ENCODE results near the gene UXS1.
"Not testable (repeated sequence)": the region's sequence is repeated elsewhere in the genome, so short reads cannot be mapped to it uniquely, and the experiment has no call there.

The UXS1 gene

DNA sequence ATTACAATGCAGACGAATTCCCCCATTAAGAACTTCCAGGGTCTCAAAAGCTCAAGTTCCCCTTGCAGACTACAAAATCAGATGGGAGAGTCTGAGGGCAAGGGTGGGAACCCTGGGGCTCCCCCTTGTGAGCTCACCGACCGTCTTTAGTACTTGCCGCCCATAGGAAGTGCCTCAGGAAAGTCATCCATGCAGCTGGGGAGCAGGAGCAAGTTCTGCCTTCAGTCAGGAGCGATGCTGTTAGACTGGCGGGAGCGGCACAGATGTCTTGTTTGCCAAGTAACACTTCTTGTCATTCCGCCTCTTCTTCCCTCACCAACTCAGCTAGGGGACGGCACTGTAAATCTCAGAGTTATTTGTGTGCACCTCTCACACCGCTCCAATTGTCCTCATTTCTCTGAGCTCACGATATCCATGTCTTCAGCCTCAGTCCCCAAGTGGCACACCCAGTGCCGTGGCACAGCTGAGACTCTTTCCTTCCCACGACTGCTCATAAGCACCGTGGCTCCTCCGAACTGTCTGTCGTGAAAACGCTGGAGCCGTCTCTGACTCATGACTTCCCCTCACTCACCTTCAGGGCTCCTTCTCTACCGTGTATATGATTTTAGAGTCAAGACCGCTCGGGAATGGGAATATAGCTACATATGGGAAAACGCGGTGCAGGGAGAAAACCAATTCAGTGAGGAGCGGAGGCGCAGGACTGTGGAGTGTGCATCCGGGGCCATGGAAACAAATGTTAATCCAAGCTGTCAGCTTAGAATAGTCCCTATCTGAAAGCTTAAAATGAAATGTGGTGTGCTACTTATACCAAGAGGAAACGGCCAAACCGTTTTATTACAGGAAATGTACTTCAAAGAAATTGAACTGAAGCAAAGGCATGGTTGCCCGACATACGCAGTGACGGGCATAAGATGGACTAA lies 34.0 kb downstream of the UXS1 start:
- no peak for DNase-seq

GRCh38 chr2:106158871-106159270 lies 35.2 kb downstream of the UXS1 start:
- no peak for DNase-seq

DNA sequence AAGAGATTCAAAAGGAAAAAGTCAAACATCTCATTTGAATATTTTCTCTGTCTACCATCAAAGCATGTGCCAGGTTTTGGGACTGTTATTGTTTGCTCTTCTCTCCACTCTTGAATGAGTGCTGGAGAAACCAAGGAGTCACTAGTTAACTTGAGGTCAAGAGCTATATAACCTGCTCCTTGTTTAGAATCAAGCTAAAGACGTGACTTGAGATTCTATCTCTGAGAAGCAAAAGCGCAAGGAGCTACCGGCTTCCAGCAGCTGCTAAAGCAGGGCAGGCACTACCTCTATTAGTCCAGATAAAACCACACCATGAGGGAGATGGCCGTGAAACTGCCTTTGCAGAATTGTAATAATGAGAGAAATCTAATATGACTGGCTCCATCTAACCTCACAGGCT lies 36.0 kb downstream of the UXS1 start:
- no peak for DNase-seq

- no peak for DNase-seq
Measured at GRCh38 chr2:106157416-106157815, 36.7 kb downstream of the UXS1 start.

DNA sequence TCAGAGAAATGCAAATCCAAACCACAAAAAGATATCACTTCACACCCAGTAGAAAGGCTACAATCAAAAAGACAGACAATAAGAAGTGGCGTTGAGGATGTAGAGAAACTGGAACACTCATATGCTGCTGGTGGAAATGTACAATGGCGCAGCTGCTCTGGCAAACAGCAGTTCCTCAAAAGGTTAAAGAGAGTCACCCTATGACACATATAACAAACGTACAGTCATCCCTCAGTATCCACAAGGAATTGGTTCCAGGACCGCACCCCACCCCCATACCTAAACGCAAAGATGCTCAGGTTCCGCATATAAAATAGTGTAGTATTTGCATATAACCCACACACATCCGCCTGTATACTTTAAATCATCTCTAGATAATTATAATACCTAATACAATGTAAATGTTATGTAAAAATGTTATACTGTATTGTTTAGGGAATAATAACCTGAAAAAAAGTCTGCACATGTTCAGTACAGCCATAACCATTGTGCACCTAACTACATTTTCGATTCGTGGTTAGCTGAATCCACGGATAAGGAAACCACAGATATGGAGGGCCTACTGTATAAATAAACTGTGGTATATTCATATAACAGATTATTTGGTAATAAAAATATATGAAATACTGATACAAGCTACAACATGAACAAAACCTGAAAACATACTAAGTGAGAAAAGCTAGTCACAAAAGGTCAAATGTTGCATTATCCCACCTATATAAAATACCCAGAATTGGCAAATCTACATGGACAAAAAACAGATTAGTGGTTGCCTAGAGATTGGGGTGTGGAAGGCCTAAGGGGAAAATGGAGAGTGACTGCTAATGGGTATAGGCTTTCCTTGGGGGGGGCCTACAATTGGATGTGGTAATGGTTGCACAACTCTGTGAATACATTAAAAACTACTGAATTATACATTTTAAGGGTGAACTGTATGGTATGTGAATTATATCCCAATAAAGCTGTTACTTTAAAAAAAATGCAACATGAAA lies 37.5 kb downstream of the UXS1 start:
- DNase-seq: no peak

DNA sequence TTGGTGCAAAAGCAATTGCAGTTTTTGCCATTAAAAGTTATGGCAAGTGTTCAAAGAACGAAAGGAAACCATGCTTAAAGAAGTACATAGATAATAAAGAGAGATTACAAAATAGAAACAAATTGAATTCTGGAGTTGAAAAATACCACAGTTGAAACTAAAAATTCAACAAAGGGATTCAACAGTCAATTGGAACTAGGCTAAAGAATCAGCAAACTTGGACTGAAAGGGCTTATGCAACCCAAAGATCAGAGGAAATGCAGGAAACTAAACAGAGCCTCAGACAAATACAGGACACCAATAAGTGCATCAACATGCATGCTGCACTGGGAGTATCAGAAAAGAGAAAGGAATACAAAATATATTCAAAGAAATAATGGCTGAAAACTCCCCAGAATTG lies 40.3 kb downstream of the UXS1 start:
- no peak for DNase-seq

DNA sequence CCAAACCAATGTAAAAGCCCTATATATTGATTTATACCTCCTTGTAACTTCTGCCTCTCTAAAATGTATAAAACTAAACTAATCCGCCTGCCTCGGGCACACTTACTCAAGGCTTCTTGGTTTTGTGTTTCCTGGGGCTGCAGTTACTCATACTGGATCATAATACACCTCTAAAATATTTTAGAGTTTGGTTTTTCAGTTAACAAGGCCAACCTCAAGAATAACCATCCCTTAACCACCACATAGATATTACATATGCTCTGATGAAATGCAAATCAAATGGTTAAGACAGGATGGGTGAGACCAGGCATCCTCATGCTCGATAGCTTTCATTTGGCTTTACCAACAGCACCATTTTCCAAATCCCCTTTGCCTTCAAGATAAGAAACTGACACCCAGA lies 46.4 kb downstream of the UXS1 start:
- no peak for DNase-seq

DNA sequence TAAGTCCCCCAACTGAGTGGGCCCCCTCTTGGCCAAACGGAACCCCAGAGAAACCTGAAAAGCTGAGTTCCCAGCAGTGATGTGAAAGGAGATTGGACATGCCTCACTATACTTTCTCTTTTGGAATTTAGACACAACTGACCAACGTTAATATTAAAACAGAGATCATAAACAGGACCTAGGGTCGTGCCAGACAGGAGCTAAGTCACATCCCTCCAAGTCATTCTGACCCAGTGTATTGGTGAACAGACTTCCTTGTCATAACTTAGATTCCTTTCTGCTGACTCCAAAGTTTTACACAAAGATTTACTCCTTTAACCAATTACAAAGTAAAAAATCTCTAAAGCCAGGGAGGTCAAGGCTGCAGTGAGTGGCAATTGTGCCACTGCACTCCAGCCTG lies 46.9 kb downstream of the UXS1 start:
- DNase-seq: no peak

GRCh38 chr2:106144621-106145331 lies 49.3 kb downstream of the UXS1 start:
- no peak for DNase-seq

GRCh38 chr2:106143495-106144215 lies 50.4 kb downstream of the UXS1 start:
- peak; percentile 2 for DNase-seq

- DNase-seq: no peak
Measured at GRCh38 chr2:106142683-106143082, 51.4 kb downstream of the UXS1 start.

DNA sequence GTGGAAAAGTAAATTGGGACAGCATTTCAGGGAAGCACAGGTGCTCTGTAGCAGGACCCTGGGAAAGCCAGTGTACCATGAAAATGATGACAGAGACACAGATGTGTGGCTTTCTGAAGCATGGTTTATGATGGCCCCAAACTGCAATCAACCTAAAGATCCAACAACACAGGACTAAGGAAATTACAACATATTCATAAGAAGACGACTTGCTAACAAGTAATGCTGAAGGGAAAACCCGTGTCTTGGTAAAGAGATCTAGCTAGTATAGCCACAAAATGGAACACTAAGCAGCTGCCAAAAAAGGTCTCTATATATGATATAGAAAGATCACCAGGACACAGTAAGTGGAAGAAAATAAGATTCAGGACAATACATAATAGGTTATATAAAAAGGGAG lies 53.2 kb downstream of the UXS1 start:
- DNase-seq: no peak

DNA sequence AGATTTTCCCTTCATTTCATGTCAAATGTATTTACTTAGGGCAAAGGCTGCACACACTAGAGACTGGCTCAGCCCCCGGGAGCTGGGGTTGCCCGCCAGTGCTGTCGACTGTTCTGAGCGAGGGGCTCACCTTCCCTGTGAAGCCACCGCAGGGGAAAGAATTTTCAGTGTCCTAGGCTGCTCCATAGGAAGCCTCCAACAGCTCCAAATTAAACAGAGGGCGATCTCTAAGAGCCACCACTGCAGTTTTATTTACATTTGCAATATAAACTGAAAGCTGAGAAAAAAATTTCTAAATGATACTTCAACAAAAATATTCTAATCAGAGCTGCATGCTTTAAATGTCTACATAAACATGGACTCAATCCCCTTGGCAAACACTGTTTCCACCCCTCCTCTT lies 54.0 kb downstream of the UXS1 start:
- DNase-seq: no peak

DNA sequence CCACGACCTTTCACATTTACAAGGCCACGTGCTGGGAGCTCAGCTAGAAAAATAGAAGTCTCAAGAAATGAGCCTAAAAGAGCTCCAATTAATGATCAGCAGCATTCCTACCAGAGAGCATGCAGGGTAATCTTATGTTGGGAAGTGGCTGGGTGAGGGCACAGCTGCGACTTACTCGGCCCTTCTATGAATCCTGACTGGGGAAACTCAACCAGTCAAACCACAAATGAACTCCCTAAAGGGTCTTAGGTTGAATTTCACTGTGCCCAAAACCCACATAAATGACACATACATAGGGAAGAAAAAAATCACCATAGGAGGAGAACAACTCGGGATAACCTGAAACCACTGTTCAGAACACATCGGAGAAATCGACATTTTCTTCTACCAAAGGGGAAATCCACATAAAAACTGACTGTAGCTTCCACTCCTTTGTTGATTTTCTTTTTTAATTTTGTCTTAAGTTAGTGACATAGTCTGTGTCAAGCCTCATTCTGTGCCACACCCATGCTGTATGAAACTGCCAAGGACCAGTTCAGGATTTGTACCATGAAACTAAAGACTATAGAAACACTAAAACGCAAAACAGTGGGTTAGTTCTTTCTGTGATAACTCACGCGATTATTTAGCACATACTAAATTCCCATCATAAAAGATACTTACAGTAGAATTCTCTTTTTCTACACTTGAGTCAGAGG lies 54.7 kb downstream of the UXS1 start:
- no peak for DNase-seq

GRCh38 chr2:106138543-106139237 lies 55.4 kb downstream of the UXS1 start:
- no peak for DNase-seq

- DNase-seq: no peak
Measured at GRCh38 chr2:106137731-106138521, 56.2 kb downstream of the UXS1 start.

DNA sequence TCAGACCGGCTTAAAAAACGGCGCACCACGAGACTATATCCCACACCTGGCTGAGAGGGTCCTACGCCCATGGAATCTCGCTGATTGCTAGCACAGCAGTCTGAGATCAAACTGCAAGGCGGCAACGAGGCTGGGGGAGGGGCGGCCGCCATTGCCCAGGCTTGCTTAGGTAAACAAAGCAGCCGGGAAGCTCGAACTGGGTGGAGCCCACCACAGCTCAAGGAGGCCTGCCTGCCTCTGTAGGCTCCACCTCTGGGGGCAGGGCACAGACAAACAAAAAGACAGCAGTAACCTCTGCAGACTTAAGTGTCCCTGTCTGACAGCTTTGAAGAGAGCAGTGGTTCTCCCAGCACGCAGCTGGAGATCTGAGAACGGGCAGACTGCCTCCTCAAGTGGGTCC lies 62.9 kb downstream of the UXS1 start:
- DNase-seq: not testable (repeated sequence)

DNA sequence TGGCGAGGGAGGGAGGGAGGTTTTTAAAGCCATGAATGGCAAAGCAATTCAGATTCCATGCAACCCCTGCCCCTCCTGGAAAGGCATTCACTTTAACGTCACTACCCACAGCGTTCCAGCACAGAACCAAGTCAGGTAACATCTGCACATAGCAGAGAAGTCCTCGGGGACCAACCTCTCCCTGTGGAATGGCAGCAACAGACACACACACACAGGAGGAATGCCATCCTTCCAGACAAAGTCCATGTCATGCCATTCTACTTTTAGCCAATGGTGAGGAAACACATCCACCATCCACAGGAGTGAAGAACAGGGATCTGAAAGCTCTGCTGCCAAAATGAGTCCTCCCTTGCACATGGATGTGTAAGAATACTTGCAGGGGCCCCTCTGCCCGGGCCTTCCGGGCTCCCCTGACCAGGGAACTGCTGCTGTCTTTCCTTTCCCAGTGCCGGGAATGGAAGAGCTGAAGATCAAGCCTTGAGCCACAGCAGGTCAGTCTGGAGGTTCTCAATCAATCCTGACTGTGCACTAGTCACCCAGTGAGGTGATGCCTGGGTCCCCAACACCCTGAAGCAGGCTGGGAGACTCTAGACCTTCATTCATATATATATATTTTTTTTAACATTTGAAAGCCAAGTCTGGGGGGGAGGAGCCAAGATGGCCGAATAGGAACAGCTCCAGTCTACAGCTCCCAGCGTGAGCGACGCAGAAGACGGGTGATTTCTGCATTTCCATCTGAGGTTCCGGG lies 63.7 kb downstream of the UXS1 start:
- peak; percentile 30 for DNase-seq

DNA sequence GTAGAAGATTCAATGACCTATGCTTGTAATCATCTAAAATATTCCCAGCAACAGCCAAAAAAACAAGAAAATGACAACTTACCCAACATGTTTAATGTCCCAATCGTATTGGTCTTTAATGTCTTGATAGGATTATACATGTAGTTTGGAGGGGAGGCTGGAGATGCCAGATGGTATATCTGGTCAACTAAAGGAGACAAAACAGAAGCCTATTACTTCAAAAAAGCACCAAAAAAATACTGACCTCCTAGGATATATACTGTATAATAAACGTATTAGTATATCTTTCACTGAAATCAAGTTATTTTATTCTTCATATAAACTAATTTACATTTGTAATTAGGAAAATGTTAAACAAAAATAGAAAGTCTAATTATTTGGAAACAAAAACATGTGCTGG lies 64.5 kb downstream of the UXS1 start:
- no peak for DNase-seq

Data from NCI-H69 (cell line).